ENCODE measurements around the gene PCYOX1L. TPM values are rescaled to one million over a fixed set of nuclear protein-coding genes. Genes with fewer than 3 reads are reported as not detected.

Gene PCYOX1L
- total and polyA plus RNA-seq, 9 of the 15 experiments (the other 6 are each of a cell fraction or from before 2014, with no cell fraction given) = 2.3 to 17.9 (median 6.0) TPM

DNA sequence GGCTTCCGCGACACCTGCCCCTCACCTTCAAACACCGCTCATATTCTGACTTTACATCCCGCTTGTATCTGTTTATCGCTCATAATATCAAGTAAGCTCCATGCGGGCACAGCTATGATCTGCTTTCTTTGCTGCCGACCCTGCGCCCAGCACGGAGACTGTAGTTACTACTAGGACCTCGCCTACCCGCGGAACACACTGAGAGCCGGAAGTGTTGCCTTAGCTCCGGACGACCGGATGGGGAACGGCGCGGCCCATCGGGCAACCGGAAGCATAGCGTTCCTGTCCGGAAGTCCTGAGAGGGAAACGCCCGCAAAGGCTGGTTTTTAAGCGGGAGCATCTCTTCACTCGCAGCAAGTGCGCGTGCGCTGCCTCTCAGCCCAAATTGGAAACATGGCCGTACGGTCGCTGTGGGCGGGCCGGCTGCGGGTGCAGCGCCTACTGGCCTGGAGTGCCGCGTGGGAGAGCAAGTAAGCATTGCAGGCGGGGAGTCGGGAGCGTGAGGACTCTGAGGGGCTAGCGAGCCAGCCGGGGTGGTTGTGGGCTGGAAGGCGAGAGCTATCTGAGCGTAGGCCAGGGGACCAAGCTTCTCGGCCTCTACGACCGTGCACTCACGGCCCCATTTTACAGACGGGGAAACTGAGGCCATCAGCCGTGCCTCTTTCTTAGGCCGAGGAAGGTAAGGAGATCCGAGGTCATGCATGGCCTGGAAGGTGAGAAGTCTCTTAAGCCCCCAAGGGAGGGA lies 12.5 kb upstream of the PCYOX1L start, which contains the start of gene GRPEL2 (continued):
- TF ChIP-seq CBX8 (IDR thresholded peaks at IDR 0.05; ENCODE audit: borderline replicate concordance, extremely low read depth, low read depth, low read length, poor library complexity, severe bottlenecking) = no peak
- peak; percentile 75; the same call in 1 of the 2 replicates for TF ChIP-seq GTF2F1 (IDR thresholded peaks at IDR 0.05; ENCODE audit: low read depth, low read length)
- TF ChIP-seq PHB (CRISPR knock-in tag; IDR thresholded peaks at IDR 0.05) = 0 out of 2 replicates have a peak, but pooled peaks have one; percentile 38
- no peak for TF ChIP-seq PURB (CRISPR knock-in tag; IDR thresholded peaks at IDR 0.05; ENCODE audit: low read depth)
- TF ChIP-seq, protein P1, sequence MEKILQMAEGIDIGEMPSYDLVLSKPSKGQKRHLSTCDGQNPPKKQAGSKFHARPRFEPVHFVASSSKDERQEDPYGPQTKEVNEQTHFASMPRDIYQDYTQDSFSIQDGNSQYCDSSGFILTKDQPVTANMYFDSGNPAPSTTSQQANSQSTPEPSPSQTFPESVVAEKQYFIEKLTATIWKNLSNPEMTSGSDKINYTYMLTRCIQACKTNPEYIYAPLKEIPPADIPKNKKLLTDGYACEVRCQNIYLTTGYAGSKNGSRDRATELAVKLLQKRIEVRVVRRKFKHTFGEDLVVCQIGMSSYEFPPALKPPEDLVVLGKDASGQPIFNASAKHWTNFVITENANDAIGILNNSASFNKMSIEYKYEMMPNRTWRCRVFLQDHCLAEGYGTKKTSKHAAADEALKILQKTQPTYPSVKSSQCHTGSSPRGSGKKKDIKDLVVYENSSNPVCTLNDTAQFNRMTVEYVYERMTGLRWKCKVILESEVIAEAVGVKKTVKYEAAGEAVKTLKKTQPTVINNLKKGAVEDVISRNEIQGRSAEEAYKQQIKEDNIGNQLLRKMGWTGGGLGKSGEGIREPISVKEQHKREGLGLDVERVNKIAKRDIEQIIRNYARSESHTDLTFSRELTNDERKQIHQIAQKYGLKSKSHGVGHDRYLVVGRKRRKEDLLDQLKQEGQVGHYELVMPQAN (IDR thresholded peaks at IDR 0.05; ENCODE audit: borderline replicate concordance) = peak; percentile 61
- TF ChIP-seq ZNF778 (CRISPR knock-in tag; IDR thresholded peaks at IDR 0.05) = no peak
- TF ChIP-seq MEIS2 (IDR thresholded peaks at IDR 0.05; ENCODE audit: partially characterized antibody) = peak; percentile 60
- TF ChIP-seq ZNF354B (CRISPR knock-in tag; IDR thresholded peaks at IDR 0.05) = no peak
- TF ChIP-seq HSF4 (CRISPR knock-in tag; IDR thresholded peaks at IDR 0.05; ENCODE audit: borderline replicate concordance) = no peak
- TF ChIP-seq CEBPB (tag; IDR thresholded peaks at IDR 0.05) = no peak
- no peak for TF ChIP-seq KAT7 (CRISPR knock-in tag; IDR thresholded peaks at IDR 0.05; ENCODE audit: borderline replicate concordance)
- peak; percentile 99 for TF ChIP-seq GABPB1 (CRISPR knock-in tag; IDR thresholded peaks at IDR 0.05)
- peak; percentile 98 for TF ChIP-seq RBFOX2 (IDR thresholded peaks at IDR 0.05; ENCODE audit: low read depth, low read length)
- TF ChIP-seq, protein P2, sequence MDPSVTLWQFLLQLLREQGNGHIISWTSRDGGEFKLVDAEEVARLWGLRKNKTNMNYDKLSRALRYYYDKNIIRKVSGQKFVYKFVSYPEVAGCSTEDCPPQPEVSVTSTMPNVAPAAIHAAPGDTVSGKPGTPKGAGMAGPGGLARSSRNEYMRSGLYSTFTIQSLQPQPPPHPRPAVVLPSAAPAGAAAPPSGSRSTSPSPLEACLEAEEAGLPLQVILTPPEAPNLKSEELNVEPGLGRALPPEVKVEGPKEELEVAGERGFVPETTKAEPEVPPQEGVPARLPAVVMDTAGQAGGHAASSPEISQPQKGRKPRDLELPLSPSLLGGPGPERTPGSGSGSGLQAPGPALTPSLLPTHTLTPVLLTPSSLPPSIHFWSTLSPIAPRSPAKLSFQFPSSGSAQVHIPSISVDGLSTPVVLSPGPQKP (CRISPR knock-in tag; IDR thresholded peaks at IDR 0.05) = no peak
- TF ChIP-seq ZNF3 (CRISPR knock-in tag; IDR thresholded peaks at IDR 0.05) = no peak
- TF ChIP-seq ZC3H4 (CRISPR knock-in tag; IDR thresholded peaks at IDR 0.05; ENCODE audit: borderline replicate concordance) = no peak
- TF ChIP-seq KAT2B (IDR thresholded peaks at IDR 0.05; ENCODE audit: low read depth, low read length) = no peak
- no peak for TF ChIP-seq U2AF2 (optimal IDR thresholded peaks at IDR 0.05; ENCODE audit: low read depth, low read length)
- peak; percentile 90 for TF ChIP-seq CTBP1 (IDR thresholded peaks at IDR 0.05; ENCODE audit: borderline replicate concordance)
- no peak for TF ChIP-seq JUNB (CRISPR knock-in tag; conservative IDR thresholded peaks at IDR 0.05)
- no peak for TF ChIP-seq MTA2 (IDR thresholded peaks at IDR 0.05; ENCODE audit: low read depth)
- TF ChIP-seq, protein P3, sequence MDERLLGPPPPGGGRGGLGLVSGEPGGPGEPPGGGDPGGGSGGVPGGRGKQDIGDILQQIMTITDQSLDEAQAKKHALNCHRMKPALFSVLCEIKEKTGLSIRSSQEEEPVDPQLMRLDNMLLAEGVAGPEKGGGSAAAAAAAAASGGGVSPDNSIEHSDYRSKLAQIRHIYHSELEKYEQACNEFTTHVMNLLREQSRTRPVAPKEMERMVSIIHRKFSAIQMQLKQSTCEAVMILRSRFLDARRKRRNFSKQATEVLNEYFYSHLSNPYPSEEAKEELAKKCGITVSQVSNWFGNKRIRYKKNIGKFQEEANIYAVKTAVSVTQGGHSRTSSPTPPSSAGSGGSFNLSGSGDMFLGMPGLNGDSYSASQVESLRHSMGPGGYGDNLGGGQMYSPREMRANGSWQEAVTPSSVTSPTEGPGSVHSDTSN (CRISPR knock-in tag; IDR thresholded peaks at IDR 0.05; ENCODE audit: low read depth) = no peak
- TF ChIP-seq, protein P3 (tag; conservative IDR thresholded peaks at IDR 0.05; ENCODE audit: low read depth) = no peak
- TF ChIP-seq MCM7 (IDR thresholded peaks at IDR 0.05) = no peak

Measured in K562 (cell line).